Gastroesophageal sphincter (tissue), 4 donors: ENCODE results near the gene TMPRSS3. TPM values are rescaled to one million over a fixed set of nuclear protein-coding genes. Genes with fewer than 3 reads are reported as not detected.

Experiments
- ATAC-seq: fragments of 150-250 bp; one replicate; pipeline ENCODE4 v1.9.1; 2016; ENCODE audit warnings: mild to moderate bottlenecking, moderate library complexity
- H3K27ac ChIP-seq, 4 donors: fragments of 200-600 bp; sonication (generic) in 3 of 4; 1 replicate in 3 of 4; 2 replicates in 1 of 4; pipeline ENCODE4 v1.5.1; 2016 to 2019
- H3K27me3 ChIP-seq: fragments of 200-600 bp; sonication (generic); one replicate; pipeline ENCODE4 v1.5.1; 2019
- H3K36me3 ChIP-seq, 2 donors: fragments of 200-600 bp; sonication (generic); one replicate each; pipeline ENCODE4 v1.5.1; 2019; ENCODE audit warnings: control low read depth in 1 of 2
- H3K4me1 ChIP-seq, 3 donors: fragments of 200-600 bp; sonication (generic); 1 replicate in 2 of 3; 2 replicates in 1 of 3; pipeline ENCODE4 v1.5.1; 2016 to 2019; ENCODE audit warnings: control low read depth in 2 of 3
- H3K4me3 ChIP-seq, 2 donors: fragments of 200-600 bp; sonication (generic); one replicate each; pipeline ENCODE4 v1.5.1; 2019; ENCODE audit warnings: mild to moderate bottlenecking in 1 of 2, moderate library complexity in 1 of 2
- H3K9me3 ChIP-seq, 3 donors: fragments of 200-600 bp; sonication (generic); one replicate each; pipeline ENCODE4 v1.5.1; 2017 to 2019; ENCODE audit warnings: control low read depth in 2 of 3
- EP300 ChIP-seq: sonication (generic); formaldehyde crosslinking; IDR thresholded peaks from one replicate; pipeline ENCODE4 v1.6.1; 2017; ENCODE audit warnings: antibody characterized with exemption, mild to moderate bottlenecking
- POLR2A ChIP-seq, 2 donors: fragments of 450-650 bp; IDR thresholded peaks; one replicate each; pipeline ENCODE4 v1.6.1; 2017; ENCODE audit warnings: antibody characterized with exemption in 2 of 2, mild to moderate bottlenecking in 2 of 2, moderate library complexity in 1 of 2
- POLR2AphosphoS5 ChIP-seq: sonication (generic); formaldehyde crosslinking; IDR thresholded peaks from one replicate; pipeline ENCODE4 v1.6.1; 2017; ENCODE audit warnings: antibody characterized with exemption
- WGBS, 2 donors: methylation state at CpG; one replicate each; pipeline ENCODE4 v1.1.5; 2018; ENCODE audit warnings: low coverage in 1 of 2; 5-methylcytosine and 5-hydroxymethylcytosine counted together
- total RNA-seq, 4 donors: library from RNA; depleted of rRNA; stranded (reverse); fragments of >200 nt; gene quantifications; one replicate each; pipeline ENCODE4 v1.1.0, GENCODE V29; 2016
- TF ChIP-seq, protein P1 (sequence below), 4 experiments: fragments of 200-600 bp in 2 of 4; fragments of 450-650 bp in 2 of 4; sonication (generic) in 1 of 4; IDR thresholded peaks; one replicate each; pipeline ENCODE4 v1.5.1; 2017 to 2019; ENCODE audit warnings: antibody characterized with exemption in 4 of 4, mild to moderate bottlenecking in 2 of 4, moderate library complexity in 2 of 4

The TMPRSS3 gene
- total RNA-seq, 4 donors from 2014 or later = 0.52 TPM; not detected in 3

DNA sequence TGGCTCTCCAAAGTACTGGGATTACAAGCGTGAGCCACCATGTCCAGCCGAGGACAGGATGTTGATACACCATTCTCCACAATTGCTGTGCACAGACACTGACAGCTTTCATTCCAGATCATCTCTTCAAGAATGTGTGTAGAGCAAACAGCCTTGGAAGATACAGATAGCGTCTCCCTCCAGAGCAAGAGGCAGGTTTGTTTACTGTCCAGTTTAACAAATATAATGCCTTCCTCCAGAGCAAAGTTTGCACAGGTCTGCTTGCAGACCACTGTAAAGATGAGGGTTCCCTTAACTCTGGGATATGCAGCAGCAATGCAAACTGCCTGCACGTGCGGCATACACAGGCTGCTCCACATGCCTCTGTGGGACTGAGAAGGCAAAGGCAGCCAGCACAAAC, 4.6 kb downstream of the TMPRSS3 start:
- TF ChIP-seq POLR2AphosphoS5 (no peak), POLR2A (IDR thresholded peaks at IDR 0.05) (no peak), EP300 (no peak)
- TF ChIP-seq, protein P1, sequence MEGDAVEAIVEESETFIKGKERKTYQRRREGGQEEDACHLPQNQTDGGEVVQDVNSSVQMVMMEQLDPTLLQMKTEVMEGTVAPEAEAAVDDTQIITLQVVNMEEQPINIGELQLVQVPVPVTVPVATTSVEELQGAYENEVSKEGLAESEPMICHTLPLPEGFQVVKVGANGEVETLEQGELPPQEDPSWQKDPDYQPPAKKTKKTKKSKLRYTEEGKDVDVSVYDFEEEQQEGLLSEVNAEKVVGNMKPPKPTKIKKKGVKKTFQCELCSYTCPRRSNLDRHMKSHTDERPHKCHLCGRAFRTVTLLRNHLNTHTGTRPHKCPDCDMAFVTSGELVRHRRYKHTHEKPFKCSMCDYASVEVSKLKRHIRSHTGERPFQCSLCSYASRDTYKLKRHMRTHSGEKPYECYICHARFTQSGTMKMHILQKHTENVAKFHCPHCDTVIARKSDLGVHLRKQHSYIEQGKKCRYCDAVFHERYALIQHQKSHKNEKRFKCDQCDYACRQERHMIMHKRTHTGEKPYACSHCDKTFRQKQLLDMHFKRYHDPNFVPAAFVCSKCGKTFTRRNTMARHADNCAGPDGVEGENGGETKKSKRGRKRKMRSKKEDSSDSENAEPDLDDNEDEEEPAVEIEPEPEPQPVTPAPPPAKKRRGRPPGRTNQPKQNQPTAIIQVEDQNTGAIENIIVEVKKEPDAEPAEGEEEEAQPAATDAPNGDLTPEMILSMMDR (IDR thresholded peaks at IDR 0.05) = no peak
- WGBS, 2 donors = 61 to 83% methylated on average over 2 to 3 of the region's 5 CpGs
- no peaks in the 10 kb centered on the region for H3K4me1 ChIP-seq

DNA sequence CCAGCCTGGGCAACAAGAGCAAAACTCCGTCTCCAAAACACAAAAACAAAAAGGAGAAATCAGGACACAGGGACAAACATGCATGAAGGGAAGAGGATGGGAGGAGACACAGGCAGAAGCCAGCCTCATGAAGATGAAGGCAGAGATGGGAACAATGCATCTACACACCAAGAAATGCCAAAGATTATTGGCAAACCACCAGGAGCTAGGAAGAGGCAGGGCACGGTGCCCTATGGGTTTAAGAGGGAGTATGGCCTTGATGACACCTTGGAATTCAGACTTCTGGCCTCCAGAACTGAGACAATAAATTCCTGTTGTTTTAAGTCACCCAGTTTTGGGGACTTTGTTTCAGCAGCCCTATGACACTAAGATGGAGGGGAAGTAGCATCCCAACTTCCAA, 5.2 kb downstream of the TMPRSS3 start:
- H3K27me3 ChIP-seq = peaks cover 80% of the 10 kb centered on the region
- H3K27ac ChIP-seq = no peak overlapping the region
- no peaks in the 10 kb centered on the region for H3K36me3 ChIP-seq
- H3K4me3 ChIP-seq = no peak overlapping the region
- WGBS, 2 donors = 52% methylated on average over 2 of the region's 2 CpGs; no CpG with 5 or more reads in 1 of the 2 donors
- H3K9me3 ChIP-seq = no peaks in the 10 kb centered on the region
- H3K4me1 ChIP-seq = no peaks in the 10 kb centered on the region
- TF ChIP-seq EP300 = no peak
- no peak for TF ChIP-seq POLR2AphosphoS5
- TF ChIP-seq POLR2A (IDR thresholded peaks at IDR 0.05) = no peak
- TF ChIP-seq, protein P1 (IDR thresholded peaks at IDR 0.05) = no peak
- no peak for ATAC-seq

More for the DNA sequence above, 4.6 kb downstream of the TMPRSS3 start:
- H3K4me3 ChIP-seq = no peak overlapping the region
- peaks cover 77% of the 10 kb centered on the region for H3K27me3 ChIP-seq
- H3K36me3 ChIP-seq = no peaks in the 10 kb centered on the region
- H3K9me3 ChIP-seq = no peaks in the 10 kb centered on the region
- H3K27ac ChIP-seq = no peak overlapping the region
- ATAC-seq = no peak

DNA sequence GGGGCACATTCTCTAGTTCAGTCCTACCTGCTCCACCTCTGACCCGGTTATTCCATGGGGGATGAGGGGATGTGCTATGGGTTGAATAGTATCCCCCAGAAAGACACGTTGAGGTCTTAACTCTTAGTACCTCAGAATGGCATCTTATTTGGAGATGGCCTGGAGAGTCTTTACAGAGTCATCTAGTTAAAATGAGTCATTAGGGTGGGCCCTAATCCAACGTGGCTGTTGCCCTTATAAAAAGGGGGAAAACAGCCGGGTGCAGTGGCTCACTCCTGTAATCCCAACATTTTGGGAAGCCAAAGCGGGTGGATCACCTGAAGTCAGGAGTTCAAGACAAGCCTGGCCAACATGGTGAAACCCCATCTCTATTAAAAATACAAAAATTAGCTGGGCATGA, 5.7 kb downstream of the TMPRSS3 start:
- no peaks in the 10 kb centered on the region for H3K4me1 ChIP-seq
- peaks cover 84% of the 10 kb centered on the region for H3K27me3 ChIP-seq
- TF ChIP-seq POLR2A (IDR thresholded peaks at IDR 0.05) (no peak), POLR2AphosphoS5 (no peak), EP300 (no peak)
- TF ChIP-seq, protein P1 (IDR thresholded peaks at IDR 0.05) = no peak
- 100% methylated on average over 1 of the region's 5 CpGs; no CpG with 5 or more reads in 1 of the 2 donors for WGBS, 2 donors
- no peak for ATAC-seq
- H3K4me3 ChIP-seq = no peak overlapping the region
- no peaks in the 10 kb centered on the region for H3K9me3 ChIP-seq
- no peaks in the 10 kb centered on the region for H3K36me3 ChIP-seq
- H3K27ac ChIP-seq = no peak overlapping the region

DNA sequence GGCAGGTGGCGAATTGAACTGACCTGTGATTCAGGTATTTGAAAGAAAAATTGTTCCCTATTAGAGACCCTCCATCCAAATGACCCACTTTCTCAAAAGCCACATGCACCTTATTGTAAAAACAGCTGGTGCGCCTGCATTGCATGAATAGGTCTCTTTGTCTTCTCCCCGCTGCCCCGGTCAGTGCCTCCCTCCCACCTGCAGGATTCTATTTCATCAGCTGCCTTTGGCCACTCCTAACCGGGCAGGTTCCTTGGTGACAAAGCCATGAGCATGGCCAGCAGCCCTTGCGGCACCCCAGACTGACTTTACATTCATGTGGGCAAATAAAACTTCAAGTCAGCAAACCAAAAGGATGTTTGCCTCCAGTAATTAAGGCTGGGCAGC, 6.4 kb downstream of the TMPRSS3 start:
- no peaks in the 10 kb centered on the region for H3K9me3 ChIP-seq
- ATAC-seq = no peak
- no peaks in the 10 kb centered on the region for H3K4me1 ChIP-seq
- 64 to 74% methylated on average over 3 to 5 of the region's 6 CpGs for WGBS, 2 donors
- H3K27me3 ChIP-seq = peaks cover 78% of the 10 kb centered on the region
- no peak overlapping the region for H3K27ac ChIP-seq
- H3K36me3 ChIP-seq = no peaks in the 10 kb centered on the region
- TF ChIP-seq, protein P1 (IDR thresholded peaks at IDR 0.05) = no peak
- no peak for TF ChIP-seq POLR2A (IDR thresholded peaks at IDR 0.05)
- TF ChIP-seq EP300 = no peak
- TF ChIP-seq POLR2AphosphoS5 = no peak
- no peak overlapping the region for H3K4me3 ChIP-seq

DNA sequence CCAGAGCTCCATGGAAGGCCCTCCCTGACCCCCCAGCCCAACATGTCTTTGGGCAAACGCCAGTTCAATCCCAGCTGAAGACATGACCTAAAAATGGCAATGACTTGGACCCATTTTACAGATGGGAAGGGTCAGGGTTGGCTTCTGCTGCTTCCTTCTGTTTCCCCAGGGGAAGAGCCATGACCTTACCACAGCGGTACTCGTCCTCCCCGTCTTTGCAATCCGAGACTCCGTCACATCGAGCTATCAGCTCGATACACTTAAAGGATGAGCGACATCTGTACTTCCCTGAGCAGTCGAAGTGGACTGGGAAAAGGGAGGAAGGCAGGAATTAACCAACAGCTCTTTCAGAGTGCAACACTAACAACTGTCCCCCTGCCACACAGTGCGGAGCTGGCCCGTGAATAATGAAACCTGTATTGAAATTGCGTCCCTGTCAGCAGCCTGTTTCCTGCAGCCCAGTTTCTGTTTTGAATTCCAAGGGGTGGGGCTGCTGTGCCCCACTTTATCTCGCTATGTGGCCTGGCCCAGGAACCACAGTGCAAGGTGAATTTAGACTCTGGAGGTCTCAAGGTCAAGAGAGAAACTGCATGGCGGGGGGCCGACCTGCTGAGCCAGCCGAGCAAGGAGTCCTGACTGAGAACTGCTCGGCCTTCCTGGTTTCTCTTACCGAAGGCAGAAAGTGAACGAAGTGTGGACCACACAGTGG, 7.0 kb downstream of the TMPRSS3 start:
- no peak overlapping the region for H3K27ac ChIP-seq
- H3K27me3 ChIP-seq = peaks cover 76% of the 10 kb centered on the region
- H3K4me1 ChIP-seq = no peaks in the 10 kb centered on the region
- no peak for TF ChIP-seq POLR2A (IDR thresholded peaks at IDR 0.05)
- TF ChIP-seq EP300 = no peak
- TF ChIP-seq, protein P1 (IDR thresholded peaks at IDR 0.05) = no peak
- TF ChIP-seq POLR2AphosphoS5 = no peak
- H3K9me3 ChIP-seq = no peaks in the 10 kb centered on the region
- no peaks in the 10 kb centered on the region for H3K36me3 ChIP-seq
- 40 to 57% methylated on average over 4 to 11 of the region's 20 CpGs for WGBS, 2 donors
- no peak for ATAC-seq
- no peak overlapping the region for H3K4me3 ChIP-seq
